SK-N-SH (cell line): ENCODE results near the gene MYB. TPM values are rescaled to one million over a fixed set of nuclear protein-coding genes. Genes with fewer than 3 reads are reported as not detected.

Experiments used
- CTCF ChIA-PET: fragments of 300-600, 350-600 bp; formaldehyde crosslinking; extraction: SDS; loops from one replicate; lab custom pipeline; 2021; lab: Yijun Ruan, JAX
- POLR2A ChIA-PET: fragments of 350-600 bp; sonication (Branson Sonifier 250); formaldehyde crosslinking; extraction: SDS; loops from one replicate; lab custom pipeline; 2020; ENCODE audit warnings: antibody characterized with exemption, inconsistent platforms; lab: Yijun Ruan, JAX
- DNase-seq: peaks from one replicate; pipeline ENCODE4 v3.0.0; 2012
- H2AFZ ChIP-seq: fragments of 200-600 bp; sonication (generic); 2 replicates; pipeline ENCODE4 v1.8.1; 2016; ENCODE audit warnings: antibody characterized with exemption, mild to moderate bottlenecking, low read depth
- H3F3A ChIP-seq: fragments of 200-600 bp; sonication (generic); replicated peaks from 2 replicates; pipeline ENCODE3; 2016; ENCODE audit warnings: antibody characterized with exemption, mild to moderate bottlenecking; ENCODE audit not compliant: insufficient read depth
- H3K27ac ChIP-seq, 2 experiments: fragments of 200-500 bp in 1 of 2; fragments of 200-600 bp in 1 of 2; sonication (Bioruptor generic) in 1 of 2; sonication (generic), shearing (Covaris generic) in 1 of 2; 2 replicates each; pipeline versions ENCODE4 v1.5.1 to v1.6.1; 2014 to 2016; ENCODE audit warnings: low read depth in 2 of 2, inconsistent platforms in 1 of 2, low read length in 1 of 2, mild to moderate bottlenecking in 1 of 2, mixed read lengths in 1 of 2
- H3K27me3 ChIP-seq: fragments of 200-600 bp; sonication (generic), shearing (Covaris generic); 2 replicates; pipeline ENCODE4 v1.6.1; 2016; ENCODE audit warnings: mixed run types; ENCODE audit not compliant: insufficient read depth
- H3K36me3 ChIP-seq, 2 experiments: fragments of 200-500 bp in 1 of 2; fragments of 200-600 bp in 1 of 2; sonication (Bioruptor generic) in 1 of 2; sonication (generic) in 1 of 2; replicated peaks in 1 of 2; 2 replicates each; pipeline versions ENCODE3 to v1.5.1; 2014 to 2016; ENCODE audit warnings: low read length in 1 of 2, mild to moderate bottlenecking in 1 of 2; ENCODE audit not compliant: insufficient read depth in 2 of 2, control insufficient read depth in 1 of 2
- H3K4me1 ChIP-seq, 2 experiments: fragments of 200-500 bp in 1 of 2; fragments of 200-600 bp in 1 of 2; sonication (Bioruptor generic) in 1 of 2; sonication (generic), shearing (Covaris generic) in 1 of 2; 2 replicates each; pipeline versions ENCODE4 v1.5.1 to v1.6.1; 2014 to 2016; ENCODE audit warnings: low read depth in 1 of 2, low read length in 1 of 2, mixed run types in 1 of 2; ENCODE audit not compliant: insufficient read depth in 2 of 2, control insufficient read depth in 1 of 2
- H3K4me2 ChIP-seq: fragments of 200-600 bp; sonication (generic), shearing (Covaris generic); 2 replicates; pipeline ENCODE4 v1.6.1; 2017; ENCODE audit warnings: mixed run types
- H3K4me3 ChIP-seq, 2 experiments: fragments of 200-500 bp in 1 of 2; fragments of 200-600 bp in 1 of 2; sonication (Bioruptor generic) in 1 of 2; sonication (generic), shearing (Covaris generic) in 1 of 2; 2 replicates each; pipeline versions ENCODE4 v1.5.1 to v1.8.1; 2014 to 2016; ENCODE audit warnings: low read depth in 2 of 2, inconsistent platforms in 1 of 2, low read length in 1 of 2, mild to moderate bottlenecking in 1 of 2, mixed read lengths in 1 of 2, moderate library complexity in 1 of 2
- H3K79me2 ChIP-seq: fragments of 200-600 bp; sonication (generic); 2 replicates; pipeline ENCODE4 v1.8.1; 2017; ENCODE audit warnings: mild to moderate bottlenecking; ENCODE audit not compliant: insufficient read depth
- H3K9ac ChIP-seq: fragments of 200-600 bp; sonication (generic); 2 replicates; pipeline ENCODE4 v1.6.1; 2017; ENCODE audit warnings: mixed run types
- H3K9me2 ChIP-seq: fragments of 200-600 bp; sonication (generic); 2 replicates; pipeline ENCODE4 v1.6.1; 2017; ENCODE audit warnings: mixed run types
- H3K9me3 ChIP-seq: fragments of 200-600 bp; sonication (generic); 2 replicates; pipeline ENCODE4 v1.6.1; 2017; ENCODE audit warnings: mixed run types, mild to moderate bottlenecking, moderate library complexity
- H4K20me1 ChIP-seq: fragments of 200-600 bp; sonication (generic); 2 replicates; pipeline ENCODE4 v1.6.1; 2017; ENCODE audit warnings: mild to moderate bottlenecking, mixed run types; ENCODE audit not compliant: insufficient read depth
- CTCF ChIP-seq: fragments of 200-600 bp; sonication (generic); IDR thresholded peaks from 2 replicates; pipeline ENCODE4 v1.6.1; 2017; ENCODE audit warnings: antibody characterized with exemption, mild to moderate bottlenecking, moderate library complexity
- ELF1 ChIP-seq: IDR thresholded peaks from 2 replicates; pipeline ENCODE4 v1.4.0; 2012
- EP300 ChIP-seq, 2 experiments: IDR thresholded peaks; 2 replicates each; pipeline versions ENCODE4 v1.4.0 to v1.6.1; 2012; ENCODE audit warnings: borderline replicate concordance in 1 of 2, low read depth in 1 of 2, low read length in 1 of 2
- EZH2phosphoT487 ChIP-seq: fragments of 200-600 bp; sonication (generic); IDR thresholded peaks from 2 replicates; pipeline ENCODE4 v1.6.1; 2017; ENCODE audit warnings: low read depth, mixed run types, mild to moderate bottlenecking, antibody characterized with exemption, moderate library complexity, borderline replicate concordance
- FOXJ3 ChIP-seq: sonication (generic); formaldehyde crosslinking; IDR thresholded peaks from 2 replicates; pipeline ENCODE4 v1.5.1; 2020; ENCODE audit warnings: mild to moderate bottlenecking, missing genetic modification reagents
- FOXM1 ChIP-seq: IDR thresholded peaks from 2 replicates; pipeline ENCODE4 v1.4.0; 2012; ENCODE audit warnings: low read depth, mild to moderate bottlenecking
- GABPA ChIP-seq: IDR thresholded peaks from 2 replicates; pipeline ENCODE4 v1.4.0; 2012; ENCODE audit warnings: low read depth, mild to moderate bottlenecking
- IRF3 ChIP-seq: fragments of 150-350 bp; IDR thresholded peaks from 2 replicates; pipeline ENCODE4 v1.6.1; 2016; ENCODE audit warnings: mild to moderate bottlenecking, low read depth, low read length
- MXI1 ChIP-seq: IDR thresholded peaks from 2 replicates; pipeline ENCODE4 v1.6.1; 2012; ENCODE audit warnings: mild to moderate bottlenecking, low read depth, low read length, improper control_type of control experiment
- NFIC ChIP-seq: IDR thresholded peaks from 2 replicates; pipeline ENCODE4 v1.4.0; 2012; ENCODE audit warnings: borderline replicate concordance
- NRF1 ChIP-seq: IDR thresholded peaks from 2 replicates; pipeline ENCODE4 v1.6.1; 2012; ENCODE audit warnings: low read depth, mild to moderate bottlenecking, low read length
- SMC3 ChIP-seq: IDR thresholded peaks from 2 replicates; pipeline ENCODE4 v1.6.1; 2012; ENCODE audit warnings: low read depth, low read length, improper control_type of control experiment
- TCF12 ChIP-seq: IDR thresholded peaks from 2 replicates; pipeline ENCODE4 v1.4.0; 2012
- TEAD4 ChIP-seq: IDR thresholded peaks from 2 replicates; pipeline ENCODE4 v1.4.0; 2012; ENCODE audit warnings: mild to moderate bottlenecking, borderline replicate concordance; ENCODE audit not compliant: insufficient read depth
- USF2 ChIP-seq: fragments of 150-350 bp; IDR thresholded peaks from 2 replicates; pipeline ENCODE4 v1.6.1; 2017; ENCODE audit warnings: antibody characterized with exemption, low read length, low read depth, borderline replicate concordance
- WGBS: methylation state at CpG from one replicate; pipeline ENCODE4 v1.1.6; 2017; ENCODE audit warnings: low lambda C conversion rate; 5-methylcytosine and 5-hydroxymethylcytosine counted together
- polyA plus RNA-seq, 3 experiments: library from polyadenylated mRNA; depleted of rRNA; stranded (reverse); fragments of >200 nt; gene quantifications; 2 replicates each; pipeline ENCODE4 v1.2.3, GENCODE V29; 2012
- TF ChIP-seq, protein P1 (sequence below): IDR thresholded peaks from 2 replicates; pipeline ENCODE4 v1.6.1; 2012; ENCODE audit warnings: mild to moderate bottlenecking, low read depth, low read length, moderate library complexity
- TF ChIP-seq, protein P2 (sequence below): IDR thresholded peaks from 2 replicates; pipeline ENCODE4 v1.4.0; 2012; ENCODE audit warnings: low read depth, borderline replicate concordance
- TF ChIP-seq, protein P3 (sequence below): IDR thresholded peaks from 2 replicates; pipeline ENCODE4; 2012

The MYB gene
- polyA plus RNA-seq, 1 of the 3 experiments (the other 2 are of a cell fraction): 0.85 TPM

DNA sequence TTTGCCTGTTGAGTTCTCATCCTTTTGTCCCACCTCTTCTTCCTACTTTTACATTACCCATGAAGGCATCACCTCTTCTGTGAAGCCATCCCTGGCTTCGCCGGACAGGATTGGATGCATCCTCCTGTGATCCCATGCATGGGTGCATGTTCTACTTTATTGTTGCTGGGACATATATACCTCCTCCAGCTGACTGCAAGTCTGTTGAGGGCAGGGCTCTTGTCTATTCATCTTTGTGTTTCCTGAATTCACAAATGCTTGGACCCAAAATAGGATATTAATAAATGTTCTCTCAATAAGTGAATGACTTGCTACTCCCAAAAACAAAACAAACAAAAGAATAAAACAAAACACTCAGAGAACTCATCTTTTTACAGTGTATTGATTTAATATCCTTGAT is 5.1 kb downstream of the MYB start:
- H3K9ac ChIP-seq: no peak overlapping the region
- H4K20me1 ChIP-seq: no peaks in the 10 kb centered on the region
- peaks cover 0 to 15% of the 10 kb centered on the region in 2 experiments; a peak in 2 of 4 replicates for H3K4me1 ChIP-seq
- H3K27me3 ChIP-seq: no peaks in the 10 kb centered on the region
- H3K9me3 ChIP-seq: no peaks in the 10 kb centered on the region
- H3K79me2 ChIP-seq: peaks cover 15% of the 10 kb centered on the region; the same call in 1 of the 2 replicates
- H3K4me3 ChIP-seq: no peak overlapping the region
- POLR2A ChIA-PET: no interaction called here
- TF ChIP-seq IRF3 (no peak), USF2 (no peak), CTCF (no peak), GABPA (no peak), FOXM1 (no peak), TEAD4 (no peak), ELF1 (no peak), SMC3 (no peak), FOXJ3 (CRISPR knock-in tag) (no peak), MXI1 (no peak), NFIC (no peak), TCF12 (no peak), EZH2phosphoT487 (no peak), NRF1 (no peak), EP300 (IDR thresholded peaks at IDR 0.05; ENCODE audit: borderline replicate concordance in 1 of 2, low read depth in 1 of 2, low read length in 1 of 2) (no peak)
- TF ChIP-seq, protein P1, sequence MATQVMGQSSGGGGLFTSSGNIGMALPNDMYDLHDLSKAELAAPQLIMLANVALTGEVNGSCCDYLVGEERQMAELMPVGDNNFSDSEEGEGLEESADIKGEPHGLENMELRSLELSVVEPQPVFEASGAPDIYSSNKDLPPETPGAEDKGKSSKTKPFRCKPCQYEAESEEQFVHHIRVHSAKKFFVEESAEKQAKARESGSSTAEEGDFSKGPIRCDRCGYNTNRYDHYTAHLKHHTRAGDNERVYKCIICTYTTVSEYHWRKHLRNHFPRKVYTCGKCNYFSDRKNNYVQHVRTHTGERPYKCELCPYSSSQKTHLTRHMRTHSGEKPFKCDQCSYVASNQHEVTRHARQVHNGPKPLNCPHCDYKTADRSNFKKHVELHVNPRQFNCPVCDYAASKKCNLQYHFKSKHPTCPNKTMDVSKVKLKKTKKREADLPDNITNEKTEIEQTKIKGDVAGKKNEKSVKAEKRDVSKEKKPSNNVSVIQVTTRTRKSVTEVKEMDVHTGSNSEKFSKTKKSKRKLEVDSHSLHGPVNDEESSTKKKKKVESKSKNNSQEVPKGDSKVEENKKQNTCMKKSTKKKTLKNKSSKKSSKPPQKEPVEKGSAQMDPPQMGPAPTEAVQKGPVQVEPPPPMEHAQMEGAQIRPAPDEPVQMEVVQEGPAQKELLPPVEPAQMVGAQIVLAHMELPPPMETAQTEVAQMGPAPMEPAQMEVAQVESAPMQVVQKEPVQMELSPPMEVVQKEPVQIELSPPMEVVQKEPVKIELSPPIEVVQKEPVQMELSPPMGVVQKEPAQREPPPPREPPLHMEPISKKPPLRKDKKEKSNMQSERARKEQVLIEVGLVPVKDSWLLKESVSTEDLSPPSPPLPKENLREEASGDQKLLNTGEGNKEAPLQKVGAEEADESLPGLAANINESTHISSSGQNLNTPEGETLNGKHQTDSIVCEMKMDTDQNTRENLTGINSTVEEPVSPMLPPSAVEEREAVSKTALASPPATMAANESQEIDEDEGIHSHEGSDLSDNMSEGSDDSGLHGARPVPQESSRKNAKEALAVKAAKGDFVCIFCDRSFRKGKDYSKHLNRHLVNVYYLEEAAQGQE: no peak
- TF ChIP-seq, protein P2, sequence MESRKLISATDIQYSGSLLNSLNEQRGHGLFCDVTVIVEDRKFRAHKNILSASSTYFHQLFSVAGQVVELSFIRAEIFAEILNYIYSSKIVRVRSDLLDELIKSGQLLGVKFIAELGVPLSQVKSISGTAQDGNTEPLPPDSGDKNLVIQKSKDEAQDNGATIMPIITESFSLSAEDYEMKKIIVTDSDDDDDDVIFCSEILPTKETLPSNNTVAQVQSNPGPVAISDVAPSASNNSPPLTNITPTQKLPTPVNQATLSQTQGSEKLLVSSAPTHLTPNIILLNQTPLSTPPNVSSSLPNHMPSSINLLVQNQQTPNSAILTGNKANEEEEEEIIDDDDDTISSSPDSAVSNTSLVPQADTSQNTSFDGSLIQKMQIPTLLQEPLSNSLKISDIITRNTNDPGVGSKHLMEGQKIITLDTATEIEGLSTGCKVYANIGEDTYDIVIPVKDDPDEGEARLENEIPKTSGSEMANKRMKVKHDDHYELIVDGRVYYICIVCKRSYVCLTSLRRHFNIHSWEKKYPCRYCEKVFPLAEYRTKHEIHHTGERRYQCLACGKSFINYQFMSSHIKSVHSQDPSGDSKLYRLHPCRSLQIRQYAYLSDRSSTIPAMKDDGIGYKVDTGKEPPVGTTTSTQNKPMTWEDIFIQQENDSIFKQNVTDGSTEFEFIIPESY: no peak
- TF ChIP-seq, protein P3, sequence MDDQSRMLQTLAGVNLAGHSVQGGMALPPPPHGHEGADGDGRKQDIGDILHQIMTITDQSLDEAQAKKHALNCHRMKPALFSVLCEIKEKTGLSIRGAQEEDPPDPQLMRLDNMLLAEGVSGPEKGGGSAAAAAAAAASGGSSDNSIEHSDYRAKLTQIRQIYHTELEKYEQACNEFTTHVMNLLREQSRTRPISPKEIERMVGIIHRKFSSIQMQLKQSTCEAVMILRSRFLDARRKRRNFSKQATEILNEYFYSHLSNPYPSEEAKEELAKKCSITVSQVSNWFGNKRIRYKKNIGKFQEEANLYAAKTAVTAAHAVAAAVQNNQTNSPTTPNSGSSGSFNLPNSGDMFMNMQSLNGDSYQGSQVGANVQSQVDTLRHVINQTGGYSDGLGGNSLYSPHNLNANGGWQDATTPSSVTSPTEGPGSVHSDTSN: no peak
- CTCF ChIA-PET: no interaction called here
- H3F3A ChIP-seq: no peaks in the 10 kb centered on the region
- no peak overlapping the region for H3K27ac ChIP-seq
- H3K36me3 ChIP-seq: no peaks in the 10 kb centered on the region
- no peaks in the 10 kb centered on the region for H3K9me2 ChIP-seq
- no peak overlapping the region for H3K4me2 ChIP-seq
- no peak for DNase-seq
- 93% methylated on average over 2 of the region's 2 CpGs for WGBS
- H2AFZ ChIP-seq: no peak overlapping the region
